SKM-1 treated with dmso at 0.1 percent for 144 hours (cell line): ENCODE data around the gene HES6.

ENCODE experiments used
- DNase-seq: peaks from one replicate; lab custom pipeline; 2025; ENCODE audit not compliant: unreplicated experiment; lab: John Stamatoyannopoulos, UW

HES6 gene

GRCh38 chr2:238235856-238236255, 4.0 kb downstream of the HES6 start:
- DNase-seq = no peak

- no peak for DNase-seq
Observed at GRCh38 chr2:238235331-238235732, 4.5 kb downstream of the HES6 start.

GRCh38 chr2:238233625-238234024, 6.2 kb downstream of the HES6 start:
- DNase-seq = no peak

GRCh38 chr2:238231809-238232208, 8.0 kb downstream of the HES6 start:
- no peak for DNase-seq

GRCh38 chr2:238231251-238231793, 8.5 kb downstream of the HES6 start:
- DNase-seq = no peak

GRCh38 chr2:238230699-238231098, 9.1 kb downstream of the HES6 start:
- DNase-seq = no peak

GRCh38 chr2:238228700-238229099, 11.1 kb downstream of the HES6 start:
- DNase-seq = no peak

- DNase-seq = no peak
Observed at GRCh38 chr2:238227587-238228032, 12.2 kb downstream of the HES6 start.

GRCh38 chr2:238226698-238227586, 12.9 kb downstream of the HES6 start:
- DNase-seq = no peak

- DNase-seq = no peak
Observed at GRCh38 chr2:238225911-238226697, 13.7 kb downstream of the HES6 start.

- DNase-seq = no peak
Observed at GRCh38 chr2:238225121-238225520, 14.7 kb downstream of the HES6 start.

GRCh38 chr2:238224356-238225035, 15.3 kb downstream of the HES6 start:
- no peak for DNase-seq

- DNase-seq = no peak
Observed at GRCh38 chr2:238220892-238221521, 18.8 kb downstream of the HES6 start.

- DNase-seq = no peak
Observed at GRCh38 chr2:238220274-238220891, 19.5 kb downstream of the HES6 start.

GRCh38 chr2:238216651-238217184, 23.1 kb downstream of the HES6 start:
- DNase-seq = no peak

GRCh38 chr2:238207006-238207405, 32.8 kb downstream of the HES6 start:
- DNase-seq = no peak

GRCh38 chr2:238203973-238204683, 35.7 kb downstream of the HES6 start:
- peak; percentile 90 for DNase-seq

- peak; percentile 82 for DNase-seq
Observed at GRCh38 chr2:238203094-238203972, 36.5 kb downstream of the HES6 start, which contains the start of gene ILKAP. ILKAP (minus strand) TSS chr2:238203695; CDS start chr2:238203553, 142 bp downstream.
